ENCODE data around the gene CACNA2D3.

Gene CACNA2D3

DNA sequence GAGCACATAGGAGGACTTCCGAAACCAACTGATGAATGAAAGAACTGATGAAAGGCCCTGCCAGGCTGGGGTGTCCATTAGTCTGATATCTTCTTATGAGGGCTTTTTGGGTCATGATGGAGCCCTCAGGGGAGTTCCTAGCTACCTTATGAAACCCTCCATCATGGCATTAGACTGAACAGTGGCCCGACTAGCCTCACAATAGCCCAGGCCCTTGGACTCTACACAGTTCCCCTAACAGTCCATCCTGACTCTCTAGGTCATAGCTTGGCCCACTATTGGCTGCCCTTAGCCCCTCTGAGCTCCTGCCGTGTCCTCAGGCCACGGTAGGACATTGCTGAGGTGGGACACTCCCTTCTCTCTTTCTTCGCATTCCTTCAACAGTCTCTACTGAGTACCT lies 365.9 kb downstream of the CACNA2D3 start:
- DNase-seq, result no peak

DNA sequence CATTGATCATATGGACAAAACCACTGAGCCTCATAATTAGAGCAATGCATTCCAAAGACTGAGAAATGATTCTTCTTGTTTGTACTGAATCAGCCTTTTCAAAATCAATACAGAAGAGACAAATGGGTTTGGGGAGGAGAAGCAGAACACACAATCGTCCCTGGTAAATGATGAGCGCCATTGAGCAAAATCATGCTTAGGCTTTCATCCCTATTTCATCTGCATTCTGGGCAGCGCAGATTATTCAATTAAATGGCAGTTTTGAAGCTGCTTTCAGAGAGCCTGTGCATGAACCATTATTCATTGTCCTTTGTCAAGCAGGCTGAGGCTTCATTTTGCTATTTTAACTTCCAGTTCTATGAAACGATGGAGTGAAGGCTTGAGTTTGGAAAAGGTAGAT lies 371.9 kb downstream of the CACNA2D3 start:
- no peak for DNase-seq

DNA sequence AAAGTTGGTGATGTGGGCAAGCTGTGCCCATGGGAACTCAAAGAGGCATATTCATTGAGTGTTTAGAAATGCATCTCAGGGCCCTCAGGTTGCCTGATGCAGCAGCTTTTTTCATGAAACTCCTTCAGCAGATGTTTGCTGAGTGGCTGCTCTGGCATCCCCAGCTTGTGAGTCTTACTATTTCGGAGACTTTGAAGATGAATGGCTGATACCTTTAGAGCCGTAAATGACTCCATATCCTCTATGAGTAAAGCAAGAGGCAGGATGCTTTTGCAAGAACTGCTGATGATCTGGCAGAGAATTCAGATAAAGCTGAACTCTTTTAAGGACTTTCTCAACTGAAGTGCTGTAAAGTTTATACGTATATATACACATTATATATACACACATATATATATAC lies 384.3 kb downstream of the CACNA2D3 start:
- DNase-seq, result no peak

DNA sequence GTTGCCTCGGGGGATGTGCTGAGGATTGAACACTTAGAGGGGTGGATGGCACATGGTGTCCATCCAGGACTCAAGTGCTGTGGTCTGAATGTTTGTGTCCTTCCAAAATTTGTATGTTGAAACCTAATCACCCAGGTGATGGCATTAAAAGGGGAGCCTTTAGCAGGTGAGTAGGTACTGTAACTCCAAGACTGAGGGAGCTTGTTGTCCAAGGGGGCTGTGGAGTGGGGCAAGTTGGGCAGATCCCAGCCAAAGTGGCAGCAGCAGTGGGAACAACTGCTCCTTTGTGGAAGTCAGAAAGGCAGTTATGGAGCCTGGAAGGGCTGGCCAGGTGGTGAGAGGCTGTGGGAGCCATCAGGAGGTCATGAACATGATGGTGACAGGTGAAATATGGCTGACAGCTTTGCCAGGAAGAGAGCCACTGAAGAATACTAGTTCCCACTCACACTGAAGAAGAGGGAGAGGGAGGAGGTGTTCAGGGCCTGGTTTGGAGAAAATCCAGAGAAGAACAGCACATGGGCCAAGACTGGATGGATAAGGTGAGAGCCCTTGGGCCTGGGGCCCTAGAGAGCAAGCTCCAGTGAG lies 385.6 kb downstream of the CACNA2D3 start:
- DNase-seq, result no peak

DNA sequence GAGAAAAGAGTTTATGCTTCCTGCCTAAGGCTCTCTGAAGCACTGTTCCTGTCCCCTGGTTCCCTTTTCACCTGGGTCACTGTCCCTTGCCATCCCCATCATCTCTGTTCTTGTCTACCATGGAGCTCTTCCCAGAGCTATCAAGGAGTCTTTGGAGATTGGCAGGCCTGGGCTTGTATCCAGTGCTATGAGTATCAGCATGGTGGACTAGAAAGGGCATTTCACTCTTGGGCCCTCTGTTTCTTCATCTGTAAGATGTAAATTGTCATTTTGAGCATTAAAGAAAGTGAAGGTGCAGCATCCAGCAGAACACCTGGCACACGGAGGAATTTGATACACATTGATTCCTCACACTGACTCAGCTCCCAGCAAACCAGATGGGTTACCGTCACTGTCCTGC lies 388.2 kb downstream of the CACNA2D3 start:
- DNase-seq, result no peak

DNA sequence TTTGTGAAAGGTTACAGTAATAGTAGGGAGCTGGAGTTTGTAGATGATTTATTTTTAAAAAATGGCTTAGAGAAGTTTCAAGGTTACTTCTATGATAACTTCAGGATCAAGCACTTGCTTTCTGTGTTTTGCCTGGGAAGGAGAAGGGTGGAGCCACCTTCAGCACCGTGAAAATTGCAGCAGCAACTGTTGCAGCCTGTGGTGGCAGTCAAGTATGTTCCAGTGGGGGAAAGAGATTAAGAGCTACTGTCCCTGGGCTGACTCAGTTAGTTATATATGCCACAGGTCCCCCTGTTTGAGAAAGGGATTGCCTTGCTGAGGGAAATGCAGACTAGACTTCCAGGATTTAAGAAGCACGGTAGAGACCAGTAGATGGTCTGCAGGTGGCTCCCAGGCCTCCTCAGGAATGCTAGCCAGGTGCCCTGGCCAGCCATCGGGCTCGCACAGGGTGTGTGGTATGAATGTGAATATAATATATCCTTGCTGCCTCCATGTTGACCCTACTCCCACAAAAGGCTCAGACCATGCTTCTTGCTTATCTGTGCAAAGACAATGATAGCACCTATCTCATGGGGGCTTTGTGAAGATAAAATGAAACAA lies 389.5 kb downstream of the CACNA2D3 start:
- DNase-seq, result no peak

DNA sequence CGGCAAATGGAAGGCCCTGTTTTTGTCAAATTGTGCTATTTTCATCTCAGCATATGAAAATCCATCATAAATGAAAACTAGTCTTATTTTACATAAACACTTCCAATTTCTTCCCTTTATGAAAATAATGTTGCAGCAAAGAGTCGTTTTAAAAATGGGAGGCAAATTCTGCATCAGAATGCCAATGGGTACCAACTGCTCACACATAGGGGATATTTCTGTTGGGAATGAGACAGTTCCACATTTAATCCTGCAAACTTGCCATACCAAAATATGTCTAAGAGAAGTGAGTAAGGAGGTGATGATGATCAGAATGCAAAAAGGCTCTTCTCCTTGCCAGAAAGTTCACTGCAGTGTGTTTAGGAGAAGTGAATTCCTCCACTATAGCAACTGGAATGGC lies 391.7 kb downstream of the CACNA2D3 start:
- DNase-seq, result no peak

DNA sequence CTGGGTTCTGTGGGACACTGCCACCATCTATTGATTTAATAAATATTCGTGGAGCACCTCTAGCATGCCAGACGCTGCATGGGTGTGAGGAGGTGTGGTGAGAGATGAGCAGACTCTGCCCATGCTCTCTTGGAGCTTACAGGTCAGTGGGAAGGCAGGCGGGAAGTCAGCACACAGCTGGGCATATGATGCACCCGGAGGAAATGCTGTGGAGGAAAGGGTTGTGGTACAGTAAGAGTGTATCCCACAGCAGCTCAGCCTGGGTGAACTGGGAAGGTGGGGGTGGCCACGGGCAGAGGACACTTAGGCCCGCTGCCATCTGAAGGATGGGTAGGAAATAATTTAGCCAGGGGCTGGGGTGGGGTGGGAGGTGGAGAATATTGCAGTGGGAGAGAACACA lies 392.1 kb downstream of the CACNA2D3 start:
- no peak for DNase-seq

DNA sequence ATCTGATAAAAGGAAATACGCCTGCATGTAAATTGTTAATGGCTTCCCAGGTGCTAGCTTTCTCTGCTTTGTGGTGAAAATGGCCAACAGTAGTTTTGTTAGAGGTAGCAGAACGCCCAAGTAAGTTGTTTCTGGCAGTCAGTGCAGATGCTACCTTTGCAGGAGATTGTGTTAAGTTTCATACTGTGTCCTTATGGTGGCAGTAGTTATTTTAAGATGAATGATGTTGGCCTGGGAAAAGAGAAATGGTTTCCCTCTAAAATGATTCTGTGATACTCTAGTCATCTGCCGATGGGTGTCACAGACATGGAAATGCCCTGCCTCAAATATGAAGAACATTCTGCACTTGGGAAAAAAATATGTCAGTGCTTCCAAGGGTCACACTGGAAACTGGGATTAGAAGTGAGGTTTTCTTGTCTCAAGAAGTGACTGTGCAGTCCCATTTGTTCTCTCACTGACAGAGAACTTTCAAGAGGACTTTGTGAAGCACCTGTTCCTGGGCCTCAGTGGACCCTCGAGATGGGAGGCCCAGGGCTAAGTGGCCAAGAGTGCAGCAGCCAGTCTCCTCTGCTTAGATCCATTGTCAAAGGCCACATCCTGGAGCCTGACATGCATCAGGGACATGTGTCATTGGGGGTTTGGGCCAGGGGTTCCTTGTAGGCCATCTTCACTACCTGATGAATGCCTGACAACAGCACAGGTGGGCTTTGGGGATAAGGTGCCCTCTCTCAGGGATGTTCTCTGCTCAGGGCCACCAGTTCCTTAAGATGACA lies 393.3 kb downstream of the CACNA2D3 start:
- DNase-seq, result no peak

DNA sequence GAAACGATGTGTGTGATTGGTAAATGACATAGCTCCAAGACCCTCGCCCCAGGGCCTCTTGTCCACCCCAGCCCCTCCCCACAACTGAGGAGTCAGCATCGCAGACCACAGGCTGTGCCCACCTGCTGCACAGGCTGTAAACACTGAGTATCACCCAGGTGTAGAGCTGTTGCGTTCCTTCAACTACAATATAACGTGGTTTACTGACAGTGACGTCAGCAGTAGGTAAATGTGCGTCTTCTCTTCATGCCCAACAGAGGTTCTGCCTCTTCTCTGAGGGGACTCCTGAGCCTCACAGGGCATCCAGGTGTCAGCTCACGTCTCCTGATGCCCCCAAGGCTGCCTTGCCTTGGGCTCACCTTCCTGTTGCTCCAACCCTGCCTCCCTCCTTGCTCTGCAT lies 395.1 kb downstream of the CACNA2D3 start:
- DNase-seq, result no peak

DNA sequence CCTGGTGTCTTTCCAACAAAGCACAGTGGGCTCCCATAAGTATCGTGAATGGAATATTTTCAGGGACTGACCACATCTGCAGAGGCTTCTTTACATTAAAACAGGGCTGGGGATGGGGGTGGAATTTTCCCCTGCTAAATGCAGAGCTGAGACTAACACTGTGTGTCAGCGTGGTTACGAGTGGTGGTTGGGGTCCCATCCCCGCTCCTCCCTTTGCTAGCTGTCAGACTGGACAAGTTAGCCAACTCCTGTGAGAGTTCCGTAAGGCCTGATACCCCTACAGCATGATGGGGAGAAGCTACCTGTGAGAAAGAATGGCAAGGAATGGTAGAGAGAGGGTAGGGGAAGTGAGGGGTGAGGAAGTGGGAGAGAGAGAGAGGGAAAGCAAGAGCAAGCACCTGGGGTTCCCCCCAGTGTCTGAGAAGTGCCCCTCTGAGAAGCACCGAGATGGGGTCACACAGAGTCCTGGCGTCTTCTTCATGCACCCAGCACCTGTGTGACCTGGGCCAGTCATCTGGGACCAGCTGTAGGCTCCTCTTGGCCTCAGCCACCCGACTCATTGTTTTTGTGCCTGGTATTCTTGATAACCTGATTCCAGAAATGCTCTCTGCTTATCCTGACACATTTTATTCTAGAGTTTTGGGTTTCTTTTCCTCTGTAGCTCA lies 395.8 kb downstream of the CACNA2D3 start:
- no peak for DNase-seq

DNA sequence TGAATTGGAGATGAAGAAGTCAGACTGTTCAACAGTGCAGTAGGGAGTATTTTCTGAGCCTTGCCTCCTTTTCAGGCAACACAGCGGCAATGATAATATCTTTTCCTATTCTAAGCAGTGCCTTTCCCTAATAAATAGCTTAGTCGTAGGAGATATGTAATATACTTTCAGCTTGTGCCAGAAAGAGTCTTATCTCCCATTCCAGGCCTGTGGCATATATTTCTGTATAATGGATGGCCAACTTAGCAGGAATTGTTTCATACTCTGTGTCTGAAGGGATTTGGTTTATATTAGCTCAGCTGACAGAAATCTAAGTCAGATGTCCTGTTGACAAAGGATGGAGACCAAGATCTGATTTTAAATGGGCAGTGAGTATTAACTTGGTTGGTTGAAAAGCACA lies 397.1 kb downstream of the CACNA2D3 start:
- DNase-seq, result no peak

DNA sequence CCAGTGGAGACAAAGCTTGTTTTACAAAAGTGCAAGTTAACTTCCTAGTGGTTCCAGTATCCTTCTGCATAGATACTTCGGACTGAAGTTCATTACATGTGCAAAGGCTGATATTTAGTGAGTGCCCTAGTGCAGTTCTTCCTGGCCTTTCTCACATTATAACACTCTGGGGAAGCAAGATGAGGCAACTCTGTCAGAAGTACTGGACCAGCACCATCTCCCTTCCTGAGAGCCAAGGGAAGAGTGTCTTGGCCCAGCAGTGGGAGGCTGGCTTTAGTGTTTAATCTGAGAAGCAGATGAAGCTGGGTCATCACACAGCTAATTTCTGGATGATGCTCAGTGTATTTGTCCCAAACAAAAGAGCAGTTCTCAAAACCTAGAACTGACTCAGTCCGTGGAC lies 397.7 kb downstream of the CACNA2D3 start:
- no peak for DNase-seq

DNA sequence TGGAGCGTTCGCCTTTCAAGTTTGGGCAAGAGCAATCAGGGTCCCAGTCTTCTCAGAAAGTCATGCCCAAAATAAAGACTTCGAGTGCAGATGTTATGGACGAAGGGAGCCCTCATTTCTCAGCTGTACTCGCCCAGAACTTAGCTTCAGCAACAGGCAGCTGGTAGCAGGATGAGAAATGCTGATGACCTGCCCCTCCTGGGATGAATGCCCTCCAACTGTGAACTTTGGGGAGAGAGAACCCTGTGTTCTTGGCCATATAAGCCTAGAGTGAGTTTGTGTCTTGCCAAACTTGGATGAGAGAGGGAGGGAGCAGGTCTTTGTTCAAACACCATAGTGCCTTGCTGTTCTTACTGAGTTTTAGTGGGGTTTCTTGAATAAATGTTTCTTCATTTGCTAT lies 405.2 kb downstream of the CACNA2D3 start:
- no peak for DNase-seq

DNA sequence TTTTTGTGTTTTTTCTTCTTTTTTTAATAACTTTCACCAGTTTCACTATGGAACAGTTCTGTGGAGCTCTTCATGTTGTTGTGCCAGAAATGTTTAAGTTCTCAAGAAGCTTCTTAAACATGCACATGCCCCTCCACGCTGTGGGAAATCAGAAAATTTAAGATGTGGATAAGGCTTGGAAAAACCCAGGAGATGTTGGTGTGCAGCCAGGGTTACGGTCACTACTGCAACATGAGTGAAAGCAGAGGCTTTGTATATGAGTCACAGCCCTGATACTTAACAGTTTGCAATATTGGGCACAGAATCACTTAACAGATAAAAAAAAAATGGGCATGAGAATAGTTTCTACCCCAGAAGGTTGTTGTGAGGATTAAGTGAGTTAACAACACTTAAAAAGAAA lies 405.6 kb downstream of the CACNA2D3 start:
- DNase-seq, result no peak

DNA sequence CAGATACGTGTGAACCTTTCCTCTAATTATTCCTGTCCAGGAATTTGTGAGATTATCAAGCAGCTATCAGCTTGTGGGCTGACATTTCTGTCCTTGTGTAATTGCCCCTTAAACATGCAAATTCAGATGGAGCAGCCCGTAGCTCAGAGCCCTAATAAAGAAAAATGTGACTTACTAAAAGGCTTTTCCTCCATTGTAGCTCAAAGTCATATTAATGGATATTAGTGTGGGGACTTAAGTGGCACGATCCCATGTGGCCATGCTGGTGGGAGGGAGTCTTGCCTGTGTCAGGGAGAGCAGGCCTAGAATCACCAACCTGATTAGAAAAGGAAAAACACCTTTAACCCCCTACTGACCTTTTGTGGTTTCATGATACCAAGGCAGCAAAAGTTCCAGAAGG lies 406.3 kb downstream of the CACNA2D3 start:
- DNase-seq, result no peak

DNA sequence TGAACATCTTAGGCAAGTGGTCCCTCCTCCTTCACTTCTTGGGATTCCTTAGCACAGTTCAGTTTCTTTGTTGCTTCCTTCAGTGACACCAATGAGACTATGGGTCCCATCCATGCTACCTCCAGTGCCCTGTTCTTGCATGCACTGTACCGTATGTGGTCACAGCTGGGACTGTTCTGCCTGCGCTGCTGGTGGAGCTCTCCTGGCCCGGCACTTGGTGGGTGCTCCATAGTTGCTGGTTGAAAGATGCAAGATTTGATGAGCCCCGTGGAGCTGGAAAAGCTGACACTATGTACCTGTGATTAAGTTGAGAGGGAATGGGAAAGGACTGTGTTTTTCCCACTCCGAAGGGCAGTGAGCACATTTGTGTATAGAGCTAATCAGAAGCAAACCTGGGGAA lies 407.7 kb downstream of the CACNA2D3 start:
- no peak for DNase-seq

DNA sequence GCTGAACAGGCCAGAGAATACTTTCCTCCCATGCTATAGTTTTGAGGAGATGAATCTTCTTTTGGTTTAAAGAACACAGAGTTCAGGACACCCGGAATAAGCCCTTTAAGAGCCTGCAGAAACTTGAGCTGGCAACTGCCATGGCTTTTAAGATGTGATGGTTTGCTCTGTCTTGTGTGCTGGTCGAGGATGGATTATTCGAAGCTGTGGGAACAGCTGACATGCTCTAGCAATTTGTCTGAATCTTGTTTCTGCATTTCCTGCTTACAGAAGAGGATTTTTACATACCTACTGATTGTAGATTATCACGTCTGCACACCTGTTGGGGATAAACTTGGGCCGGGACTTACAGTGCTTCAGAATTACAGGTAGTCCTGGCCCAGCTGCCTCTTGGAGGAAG lies 408.6 kb downstream of the CACNA2D3 start:
- no peak for DNase-seq

DNA sequence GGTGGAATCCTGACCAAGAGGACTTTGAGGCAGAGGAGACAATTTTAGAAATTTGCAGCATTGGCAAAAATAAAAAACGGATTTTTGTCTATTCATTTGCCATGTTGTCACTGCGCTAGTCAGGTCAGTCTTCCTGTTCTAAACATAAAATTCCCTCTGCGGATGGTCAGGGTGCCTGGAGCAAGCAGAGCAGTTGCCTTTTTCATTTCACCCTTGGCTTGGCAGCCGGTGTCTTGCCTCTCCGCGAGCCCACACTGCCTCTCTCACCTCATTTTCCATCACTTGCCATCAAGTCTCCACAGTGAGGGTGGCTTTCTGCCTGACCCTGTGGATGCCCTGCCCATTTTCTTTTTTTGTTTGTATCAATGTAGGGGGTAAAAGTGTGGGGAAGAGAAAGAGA lies 409.4 kb downstream of the CACNA2D3 start:
- no peak for DNase-seq

DNA sequence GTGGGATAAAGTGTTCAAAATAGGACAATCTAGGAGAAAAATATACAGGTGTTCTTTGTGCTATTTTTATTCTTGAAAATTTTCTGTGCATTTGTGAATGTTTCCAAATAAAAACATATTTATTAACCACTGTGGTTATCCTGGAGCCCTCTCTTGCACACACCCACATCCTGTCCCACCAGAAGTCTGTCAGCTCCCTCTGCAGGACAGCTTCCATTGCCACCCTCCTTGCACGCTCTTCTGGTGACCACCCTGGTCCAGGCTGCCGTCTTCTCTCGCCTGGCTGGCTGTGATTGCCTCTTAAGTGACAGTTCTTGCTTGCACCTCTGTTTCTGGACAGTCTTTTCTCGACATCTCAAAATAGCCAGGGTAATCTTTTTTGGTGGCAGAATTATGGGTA lies 411.5 kb downstream of the CACNA2D3 start:
- no peak for DNase-seq

DNA sequence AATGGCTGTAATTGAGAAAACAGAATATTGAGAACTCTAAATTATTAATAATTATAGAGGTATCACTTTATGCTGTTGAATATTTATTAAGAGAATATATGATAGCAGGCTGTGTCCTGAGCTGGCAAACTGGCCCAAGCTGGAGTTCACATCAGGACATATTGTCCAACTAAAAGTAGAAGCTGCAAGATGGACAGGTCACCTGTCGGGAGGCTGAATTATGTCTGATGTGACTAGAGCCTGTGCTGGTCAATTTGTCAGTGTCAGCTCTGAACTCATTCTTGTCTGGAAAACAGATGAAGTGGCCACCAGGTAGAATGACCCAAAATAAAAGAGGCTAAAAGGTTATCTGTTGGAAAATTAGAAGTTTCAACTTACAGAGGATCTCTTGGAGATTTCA lies 413.3 kb downstream of the CACNA2D3 start:
- DNase-seq, result no peak

DNA sequence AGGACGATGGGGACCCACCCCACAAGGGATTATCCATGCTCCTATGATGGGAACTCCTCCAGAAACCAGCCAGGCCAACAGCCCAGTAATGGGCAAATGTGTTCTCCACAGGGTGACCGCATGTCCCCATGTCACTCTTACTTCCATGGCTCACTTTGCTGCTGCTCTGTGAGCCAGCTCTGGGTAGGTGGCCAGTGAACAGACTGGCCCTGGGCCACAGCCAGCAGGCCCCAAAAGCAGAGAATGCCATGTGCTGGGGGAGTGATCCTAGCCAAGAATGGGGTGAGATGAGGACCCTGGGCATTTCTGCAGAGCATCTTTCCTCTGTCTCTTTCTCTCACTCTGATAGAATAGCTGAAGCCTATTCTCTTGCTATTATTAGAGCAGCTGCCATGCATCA lies 414.1 kb downstream of the CACNA2D3 start:
- no peak for DNase-seq

DNA sequence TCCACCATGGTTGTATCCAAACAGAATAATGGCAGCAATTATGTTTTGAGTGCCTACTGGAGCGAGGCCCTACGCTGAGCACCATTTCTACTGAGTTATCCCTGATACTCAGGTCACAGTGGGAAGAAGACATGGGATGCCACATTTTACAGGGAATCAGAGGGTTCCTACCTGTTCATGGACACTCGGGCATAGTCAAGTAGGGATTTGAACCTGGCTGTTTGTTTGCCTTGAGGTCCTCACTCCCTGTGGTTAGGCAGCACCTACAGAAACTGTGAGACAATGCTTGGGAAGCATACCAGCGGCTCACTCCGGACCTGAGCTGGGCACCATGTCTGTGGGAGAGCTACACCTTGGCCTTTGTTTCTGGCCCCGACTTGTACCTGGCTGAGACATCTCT lies 415.2 kb downstream of the CACNA2D3 start:
- no peak for DNase-seq

DNA sequence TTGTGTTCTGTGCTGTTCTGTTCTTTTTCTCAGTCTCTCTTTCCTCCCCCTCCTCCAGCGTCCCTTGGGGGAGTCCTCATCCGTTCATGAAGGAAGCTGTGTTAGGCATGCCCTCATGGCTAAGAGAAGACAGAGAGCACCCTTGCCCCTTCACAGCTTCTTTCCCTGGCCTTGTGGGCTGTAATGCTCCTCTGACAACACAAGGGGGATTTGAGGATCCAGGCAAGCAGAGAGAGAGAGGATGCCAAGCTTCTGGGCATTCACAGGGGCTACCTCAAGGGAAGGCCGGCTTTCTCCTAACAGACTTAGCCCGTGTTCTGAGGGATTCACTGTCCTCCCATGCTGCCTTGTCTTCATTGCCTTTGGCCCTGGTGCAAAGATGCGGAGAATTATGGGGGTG lies 416.0 kb downstream of the CACNA2D3 start:
- DNase-seq, result no peak
